Loucy (cell line): ENCODE data around the gene NCKAP5.

Experiments
- H2AFZ ChIP-seq: fragments of 200-600 bp; sonication (generic); 2 replicates; pipeline ENCODE4 v1.6.0; 2016; ENCODE audit warnings: antibody characterized with exemption, mild to moderate bottlenecking, low read length, moderate library complexity
- H3F3A ChIP-seq: fragments of 200-600 bp; 2 replicates; pipeline ENCODE4 v1.6.0; 2016; ENCODE audit warnings: antibody characterized with exemption, low read depth, mild to moderate bottlenecking
- H3K27me3 ChIP-seq: fragments of 200-600 bp; sonication (generic); 2 replicates; pipeline ENCODE4 v1.6.1; 2014; ENCODE audit warnings: low read length, mild to moderate bottlenecking; ENCODE audit not compliant: insufficient read depth, poor library complexity, severe bottlenecking
- H3K36me3 ChIP-seq: fragments of 200-600 bp; sonication (generic); 2 replicates; pipeline ENCODE4 v1.6.1; 2016; ENCODE audit warnings: low read length; ENCODE audit not compliant: insufficient read depth
- H3K4me1 ChIP-seq: fragments of 200-600 bp; sonication (generic); 2 replicates; pipeline ENCODE4 v1.5.1; 2014; ENCODE audit warnings: low read length, mild to moderate bottlenecking; ENCODE audit not compliant: insufficient read depth, poor library complexity, severe bottlenecking
- H3K4me2 ChIP-seq: fragments of 200-600 bp; sonication (generic); 2 replicates; pipeline ENCODE4 v1.6.0; 2014; ENCODE audit warnings: antibody characterized with exemption, low read length, low read depth, mild to moderate bottlenecking; ENCODE audit not compliant: poor library complexity, severe bottlenecking
- H3K4me3 ChIP-seq: fragments of 200-600 bp; sonication (generic); 2 replicates; pipeline ENCODE4 v1.5.1; 2014; ENCODE audit warnings: low read length, mild to moderate bottlenecking, mixed read lengths; ENCODE audit not compliant: poor library complexity, severe bottlenecking
- H3K79me2 ChIP-seq: fragments of 200-600 bp; sonication (generic); 2 replicates; pipeline ENCODE4 v1.6.1; 2014; ENCODE audit warnings: low read length; ENCODE audit not compliant: insufficient read depth
- H3K9ac ChIP-seq: fragments of 200-600 bp; sonication (generic); 2 replicates; pipeline ENCODE4 v1.6.0; 2014; ENCODE audit warnings: mild to moderate bottlenecking, low read depth, low read length, moderate library complexity; ENCODE audit not compliant: poor library complexity, severe bottlenecking
- H3K9me2 ChIP-seq: fragments of 200-600 bp; sonication (generic); replicated peaks from 2 replicates; pipeline ENCODE4 v1.6.1; 2016; ENCODE audit warnings: low read depth, low read length, mixed read lengths
- H3K9me3 ChIP-seq: fragments of 200-600 bp; sonication (generic); 2 replicates; pipeline ENCODE4 v1.6.1; 2014; ENCODE audit warnings: mild to moderate bottlenecking, antibody characterized with exemption, low read length, low read depth; ENCODE audit not compliant: insufficient read depth
- H4K20me1 ChIP-seq: fragments of 200-600 bp; sonication (generic); 2 replicates; pipeline ENCODE4 v1.6.0; 2014; ENCODE audit warnings: antibody characterized with exemption, low read length, mild to moderate bottlenecking; ENCODE audit not compliant: insufficient read depth, poor library complexity, severe bottlenecking
- CTCF ChIP-seq: fragments of 200-600 bp; sonication (generic); conservative IDR thresholded peaks from 2 replicates; pipeline ENCODE4 v1.5.1; 2014; ENCODE audit warnings: mild to moderate bottlenecking, antibody characterized with exemption, low read length
- EZH2phosphoT487 ChIP-seq: fragments of 200-600 bp; IDR thresholded peaks from 2 replicates; pipeline ENCODE4 v1.6.1; 2018; ENCODE audit warnings: antibody characterized with exemption, mild to moderate bottlenecking, moderate library complexity, borderline replicate concordance

Gene NCKAP5

GRCh38 chr2:132782176-132782783 lies 786.0 kb downstream of the NCKAP5 start:
- no peak overlapping the region for H3K4me2 ChIP-seq
- no peaks in the 10 kb centered on the region for H4K20me1 ChIP-seq
- H3K9me2 ChIP-seq, result no peaks in the 10 kb centered on the region
- no peak overlapping the region for H2AFZ ChIP-seq
- H3K27me3 ChIP-seq, result no peaks in the 10 kb centered on the region
- no peak overlapping the region for H3K9ac ChIP-seq
- H3K36me3 ChIP-seq, result no peaks in the 10 kb centered on the region
- H3K79me2 ChIP-seq, result no peaks in the 10 kb centered on the region
- H3K4me3 ChIP-seq, result no peak overlapping the region
- H3K4me1 ChIP-seq, result no peaks in the 10 kb centered on the region
- H3K9me3 ChIP-seq, result peaks cover 3% of the 10 kb centered on the region; the same call in 1 of the 2 replicates
- no peak for TF ChIP-seq EZH2phosphoT487
- no peak for TF ChIP-seq CTCF
- H3F3A ChIP-seq, result no peaks in the 10 kb centered on the region

GRCh38 chr2:132780651-132781050 lies 787.6 kb downstream of the NCKAP5 start:
- H3K4me1 ChIP-seq, result no peaks in the 10 kb centered on the region

GRCh38 chr2:132779206-132779721 lies 789.0 kb downstream of the NCKAP5 start:
- Histone ChIP-seq H3K9me3 (peaks cover 3% of the 10 kb centered on the region; the same call in 1 of the 2 replicates), H3K27me3 (no peaks in the 10 kb centered on the region), H4K20me1 (no peaks in the 10 kb centered on the region), H3F3A (no peaks in the 10 kb centered on the region), H3K9ac (no peak overlapping the region), H3K79me2 (no peaks in the 10 kb centered on the region), H2AFZ (no peak overlapping the region), H3K4me2 (no peak overlapping the region), H3K4me3 (no peak overlapping the region), H3K36me3 (no peaks in the 10 kb centered on the region), H3K4me1 (no peaks in the 10 kb centered on the region), H3K9me2 (no peaks in the 10 kb centered on the region)
- no peak for TF ChIP-seq CTCF
- no peak for TF ChIP-seq EZH2phosphoT487

More at GRCh38 chr2:132780651-132781050, 787.6 kb downstream of the NCKAP5 start:
- no peak overlapping the region for H3K4me3 ChIP-seq
- no peaks in the 10 kb centered on the region for H3F3A ChIP-seq
- no peak for TF ChIP-seq EZH2phosphoT487
- no peak for TF ChIP-seq CTCF
- no peak overlapping the region for H3K9ac ChIP-seq
- no peaks in the 10 kb centered on the region for H3K79me2 ChIP-seq
- no peak overlapping the region for H2AFZ ChIP-seq
- no peaks in the 10 kb centered on the region for H3K36me3 ChIP-seq
- H3K27me3 ChIP-seq, result no peaks in the 10 kb centered on the region
- H3K4me2 ChIP-seq, result no peak overlapping the region
- H3K9me2 ChIP-seq, result no peaks in the 10 kb centered on the region
- H3K9me3 ChIP-seq, result peaks cover 3% of the 10 kb centered on the region; the same call in 1 of the 2 replicates
- no peaks in the 10 kb centered on the region for H4K20me1 ChIP-seq
